ENCODE measurements around the gene TRPV4. TPM values are rescaled to one million over a fixed set of nuclear protein-coding genes. Genes with fewer than 3 reads are reported as not detected.

Gene TRPV4
- total and polyA plus RNA-seq, 10 of the 15 experiments (the other 5 are each of a cell fraction or from before 2014, with no cell fraction given), result not detected

DNA sequence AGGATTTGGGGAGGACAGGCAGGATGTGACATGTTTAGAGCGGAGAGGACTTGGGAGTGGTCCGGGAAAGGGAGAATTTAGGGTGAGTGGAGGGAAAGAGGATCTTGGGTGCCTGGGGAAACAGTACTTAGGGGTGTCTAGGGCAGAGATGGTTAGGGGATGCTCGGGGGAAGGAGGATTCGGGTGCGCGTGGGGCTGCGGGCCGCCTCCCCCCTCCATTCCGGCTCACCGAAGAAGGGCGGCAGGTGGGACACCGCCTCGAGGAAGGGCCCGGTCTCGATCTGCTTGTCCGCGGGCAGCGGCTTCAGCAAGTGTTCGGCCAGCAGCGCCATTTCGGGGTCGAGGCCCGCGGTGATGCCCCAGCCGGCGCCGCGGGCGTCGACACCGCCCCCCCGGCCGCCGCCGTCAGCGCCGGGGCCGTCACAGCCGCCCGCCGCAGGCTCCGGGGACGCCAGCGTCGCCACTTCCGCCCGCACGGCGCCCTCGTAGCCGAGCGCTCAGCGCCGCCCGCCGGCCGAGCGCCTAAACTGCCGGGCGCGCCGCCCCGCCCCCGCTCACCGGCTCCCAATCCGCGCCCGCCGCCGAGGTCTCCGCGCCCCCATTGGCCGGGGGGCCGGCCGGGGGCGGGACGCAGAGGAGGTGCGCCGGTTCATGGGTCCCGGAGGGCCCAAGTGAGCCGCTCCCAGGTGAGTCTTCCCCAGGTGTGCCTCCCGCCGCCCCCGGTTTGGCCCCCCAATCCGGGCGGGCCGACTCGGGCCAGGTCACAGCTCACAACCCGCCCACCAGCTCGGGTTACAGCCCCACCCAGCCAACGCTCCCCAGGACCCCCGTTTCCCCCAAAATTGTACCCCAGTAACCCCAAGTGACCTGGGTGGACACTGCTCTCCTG, 47.1 kb upstream of the TRPV4 start, which contains the start of gene GLTP (continued):
- TF ChIP-seq CEBPZ (IDR thresholded peaks at IDR 0.05; ENCODE audit: low read depth, low read length), result no peak
- 0 out of 2 replicates have a peak, but pooled peaks have one; percentile 79 for TF ChIP-seq ZNF217 (IDR thresholded peaks at IDR 0.05)
- peak; percentile 76 for TF ChIP-seq DPF2 (IDR thresholded peaks at IDR 0.05)
- TF ChIP-seq ATF2 (IDR thresholded peaks at IDR 0.05; ENCODE audit: low read length), result no peak
- TF ChIP-seq, protein P1, sequence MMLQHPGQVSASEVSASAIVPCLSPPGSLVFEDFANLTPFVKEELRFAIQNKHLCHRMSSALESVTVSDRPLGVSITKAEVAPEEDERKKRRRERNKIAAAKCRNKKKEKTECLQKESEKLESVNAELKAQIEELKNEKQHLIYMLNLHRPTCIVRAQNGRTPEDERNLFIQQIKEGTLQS (IDR thresholded peaks at IDR 0.05; ENCODE audit: borderline replicate concordance, extremely low read depth, low read depth, low read length), result no peak
- TF ChIP-seq NBN (IDR thresholded peaks at IDR 0.05), result peak; percentile 51; the same call in 1 of the 2 replicates
- peak; percentile 33 to 82 for TF ChIP-seq EGR1 (IDR thresholded peaks at IDR 0.05; ENCODE audit: borderline replicate concordance in 1 of 2, low read depth in 2 of 2, low read length in 2 of 2)
- TF ChIP-seq, protein P2, sequence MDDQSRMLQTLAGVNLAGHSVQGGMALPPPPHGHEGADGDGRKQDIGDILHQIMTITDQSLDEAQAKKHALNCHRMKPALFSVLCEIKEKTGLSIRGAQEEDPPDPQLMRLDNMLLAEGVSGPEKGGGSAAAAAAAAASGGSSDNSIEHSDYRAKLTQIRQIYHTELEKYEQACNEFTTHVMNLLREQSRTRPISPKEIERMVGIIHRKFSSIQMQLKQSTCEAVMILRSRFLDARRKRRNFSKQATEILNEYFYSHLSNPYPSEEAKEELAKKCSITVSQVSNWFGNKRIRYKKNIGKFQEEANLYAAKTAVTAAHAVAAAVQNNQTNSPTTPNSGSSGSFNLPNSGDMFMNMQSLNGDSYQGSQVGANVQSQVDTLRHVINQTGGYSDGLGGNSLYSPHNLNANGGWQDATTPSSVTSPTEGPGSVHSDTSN (IDR thresholded peaks at IDR 0.05; ENCODE audit: insufficient replicate concordance, low read depth, low read length), result no peak
- TF ChIP-seq IRF3 (IDR thresholded peaks at IDR 0.05), result peak; percentile 75
- peak; percentile 75; the same call in 1 of the 2 replicates for TF ChIP-seq RB1 (IDR thresholded peaks at IDR 0.05; ENCODE audit: borderline replicate concordance)
- TF ChIP-seq HCFC1 (IDR thresholded peaks at IDR 0.05; ENCODE audit: low read length), result peak; percentile 58
- no peak for TF ChIP-seq CHD2 (IDR thresholded peaks at IDR 0.05; ENCODE audit: borderline replicate concordance, low read depth, low read length)
- no peak for TF ChIP-seq NFYA (IDR thresholded peaks at IDR 0.05; ENCODE audit: borderline replicate concordance, low read depth, low read length)
- TF ChIP-seq JUNB (IDR thresholded peaks at IDR 0.05), result no peak
- TF ChIP-seq POU2F2 (IDR thresholded peaks at IDR 0.05; ENCODE audit: borderline replicate concordance, low read depth, low read length), result no peak
- peak; percentile 66 for TF ChIP-seq CREM (IDR thresholded peaks at IDR 0.05; ENCODE audit: low read depth)
- TF ChIP-seq HDGF (IDR thresholded peaks at IDR 0.05), result peak; percentile 81
- no peak for TF ChIP-seq TCF7 (IDR thresholded peaks at IDR 0.05; ENCODE audit: borderline replicate concordance)
- TF ChIP-seq RAD21 (IDR thresholded peaks at IDR 0.05; ENCODE audit: insufficient read depth, low read depth, low read length), result peak; percentile 78
- no peak for TF ChIP-seq KAT2A (conservative IDR thresholded peaks at IDR 0.05; ENCODE audit: control insufficient read depth, low read depth, low read length)

Measured in GM12878 (cell line).